ENCODE results near the gene MRPS17.
"Not testable (repeated sequence)": the region's sequence is repeated elsewhere in the genome, so short reads cannot be mapped to it uniquely, and the experiment has no call there.

The MRPS17 gene

DNA sequence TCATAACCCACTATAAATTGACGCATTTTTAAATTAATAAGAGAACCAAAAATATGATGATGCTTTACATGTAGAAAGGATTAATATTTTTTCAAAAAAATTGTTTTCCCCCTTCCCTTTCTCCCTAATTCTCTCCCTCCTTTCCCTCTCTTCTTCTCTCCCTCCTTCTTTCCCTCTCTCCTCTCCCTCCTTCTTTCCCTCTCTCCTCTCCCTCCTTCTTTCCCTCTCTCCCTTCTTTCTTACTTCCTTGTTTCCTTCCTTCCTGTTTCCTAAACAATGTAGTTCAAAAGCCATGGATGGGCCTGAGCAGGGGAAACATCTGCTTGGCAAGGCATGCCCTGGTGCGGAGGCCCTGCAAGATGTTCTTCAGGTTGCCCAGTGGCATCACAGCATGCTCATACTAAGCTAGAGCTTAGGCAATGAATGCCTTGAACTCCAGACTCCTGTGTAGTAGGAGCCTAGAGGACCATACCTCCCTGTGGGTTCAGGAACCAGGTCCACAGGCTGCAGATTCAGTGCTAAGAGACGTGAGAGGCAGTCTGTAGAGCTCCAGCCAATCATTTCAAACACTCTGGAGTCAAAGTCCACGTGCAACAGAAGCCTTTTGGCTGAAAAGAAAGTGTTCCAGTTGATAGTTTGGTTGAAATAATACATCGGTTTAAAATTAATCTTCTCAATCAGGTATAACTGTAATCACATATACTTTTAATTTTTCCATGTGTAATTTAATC is 20.1 kb upstream of the MRPS17 start:
- Histone ChIP-seq H3K36me3 (ENCODE audit: control insufficient read depth in 2 of 2, insufficient read depth in 1 of 2, low read length in 2 of 2) (0 out of 3 replicates have a peak, but pooled peaks cover 0 to 4% of the 10 kb centered on the region in 2 experiments), H3K4me3 (ENCODE audit: low read depth, low read length) (no peak overlapping the region), H3K9me3 (ENCODE audit: control insufficient read depth, insufficient read depth, low read depth, low read length) (no peaks in the 10 kb centered on the region), H3K4me1 (ENCODE audit: control insufficient read depth, insufficient read depth, low read length) (no peaks in the 10 kb centered on the region), H3K27ac (ENCODE audit: extremely low read depth, low read depth, low read length) (no peak overlapping the region)
- TF ChIP-seq EGR2 (tag by site-specific recombination; IDR thresholded peaks at IDR 0.05; ENCODE audit: low read depth) (no peak), ZNF248 (tag by site-specific recombination; IDR thresholded peaks at IDR 0.05) (no peak)
- ChIA-PET CTCF (no interaction called here), POLR2A (no interaction called here)

DNA sequence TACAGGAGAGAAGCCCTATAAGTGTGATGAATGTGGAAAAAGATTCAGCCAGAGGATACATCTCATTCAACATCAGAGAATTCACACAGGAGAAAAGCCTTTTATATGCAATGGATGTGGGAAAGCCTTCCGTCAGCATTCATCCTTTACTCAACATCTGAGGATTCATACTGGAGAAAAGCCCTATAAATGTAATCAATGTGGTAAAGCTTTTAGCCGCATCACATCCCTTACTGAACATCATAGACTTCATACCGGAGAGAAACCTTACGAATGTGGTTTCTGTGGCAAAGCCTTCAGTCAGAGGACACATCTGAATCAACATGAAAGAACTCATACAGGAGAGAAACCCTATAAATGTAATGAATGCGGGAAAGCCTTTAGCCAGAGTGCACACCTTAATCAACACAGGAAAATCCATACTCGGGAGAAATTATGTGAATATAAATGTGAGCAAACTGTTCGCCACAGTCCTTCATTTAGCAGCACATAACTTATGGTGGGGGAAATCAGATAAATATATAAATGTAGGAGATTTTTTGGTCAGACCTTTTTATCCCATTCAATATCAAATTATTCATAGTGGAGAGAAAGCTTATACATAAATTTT is 12.1 kb upstream of the MRPS17 start:
- Histone ChIP-seq H3K4me1 (ENCODE audit: control insufficient read depth, insufficient read depth, low read length) (no peaks in the 10 kb centered on the region), H3K4me3 (ENCODE audit: low read depth, low read length) (no peak overlapping the region), H3K36me3 (ENCODE audit: control insufficient read depth in 2 of 2, insufficient read depth in 1 of 2, low read length in 2 of 2) (no peaks in the 10 kb centered on the region), H3K27ac (ENCODE audit: extremely low read depth, low read depth, low read length) (no peak overlapping the region), H3K9me3 (ENCODE audit: control insufficient read depth, insufficient read depth, low read depth, low read length) (no peaks in the 10 kb centered on the region)
- no peak for TF ChIP-seq YY2 (tag by site-specific recombination; IDR thresholded peaks at IDR 0.05)
- no peak for TF ChIP-seq ZNF214 (tag by site-specific recombination; IDR thresholded peaks at IDR 0.05; ENCODE audit: borderline replicate concordance)
- no peak for TF ChIP-seq ZNF274 (IDR thresholded peaks at IDR 0.05; ENCODE audit: low read length)
- TF ChIP-seq ZNF274 (tag by site-specific recombination; IDR thresholded peaks at IDR 0.05; ENCODE audit: borderline replicate concordance) = peak; percentile 90
- TF ChIP-seq SETDB1 (IDR thresholded peaks at IDR 0.05; ENCODE audit: insufficient read length, low read length) = peak; percentile 85
- CTCF ChIA-PET = no interaction called here
- POLR2A ChIA-PET = no interaction called here

DNA sequence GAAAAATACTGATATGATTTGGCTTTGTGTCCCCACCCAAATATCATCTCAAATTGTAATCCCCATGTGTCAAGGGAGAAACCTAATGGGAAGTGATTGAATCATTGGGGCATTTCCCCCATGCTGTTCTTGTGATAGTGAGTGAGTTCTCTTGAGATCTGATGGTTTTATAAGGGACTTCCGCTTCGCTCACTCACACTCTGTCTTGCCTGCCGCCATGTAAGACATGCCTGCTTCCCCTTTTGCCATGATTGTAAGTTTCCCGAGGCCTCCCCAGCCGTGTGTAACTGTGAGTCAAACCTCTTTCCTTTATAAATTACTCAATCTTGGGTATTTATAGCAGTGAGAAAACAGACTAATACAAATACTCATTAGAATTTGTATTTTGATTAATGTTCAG is 5.1 kb upstream of the MRPS17 start:
- H3K9me3 ChIP-seq (ENCODE audit: control insufficient read depth, insufficient read depth, low read depth, low read length) = no peaks in the 10 kb centered on the region
- CTCF ChIA-PET = no interaction called here
- H3K4me3 ChIP-seq (ENCODE audit: low read depth, low read length) = no peak overlapping the region
- H3K27ac ChIP-seq (ENCODE audit: extremely low read depth, low read depth, low read length) = no peak overlapping the region
- TF ChIP-seq ZNF621 (tag by site-specific recombination; IDR thresholded peaks at IDR 0.05) (no peak), ZNF768 (tag by site-specific recombination; IDR thresholded peaks at IDR 0.05) (no peak), ZFP37 (tag by site-specific recombination; IDR thresholded peaks at IDR 0.05) (no peak), ZNF830 (tag by site-specific recombination; IDR thresholded peaks at IDR 0.05; ENCODE audit: low read depth) (no peak), ZNF658 (tag by site-specific recombination; IDR thresholded peaks at IDR 0.05) (no peak), ZNF560 (tag by site-specific recombination; IDR thresholded peaks at IDR 0.05; ENCODE audit: borderline replicate concordance) (no peak), ZNF555 (tag by site-specific recombination; conservative IDR thresholded peaks at IDR 0.05) (no peak), ZNF423 (tag by site-specific recombination; IDR thresholded peaks at IDR 0.05) (no peak)
- TF ChIP-seq, protein P1, sequence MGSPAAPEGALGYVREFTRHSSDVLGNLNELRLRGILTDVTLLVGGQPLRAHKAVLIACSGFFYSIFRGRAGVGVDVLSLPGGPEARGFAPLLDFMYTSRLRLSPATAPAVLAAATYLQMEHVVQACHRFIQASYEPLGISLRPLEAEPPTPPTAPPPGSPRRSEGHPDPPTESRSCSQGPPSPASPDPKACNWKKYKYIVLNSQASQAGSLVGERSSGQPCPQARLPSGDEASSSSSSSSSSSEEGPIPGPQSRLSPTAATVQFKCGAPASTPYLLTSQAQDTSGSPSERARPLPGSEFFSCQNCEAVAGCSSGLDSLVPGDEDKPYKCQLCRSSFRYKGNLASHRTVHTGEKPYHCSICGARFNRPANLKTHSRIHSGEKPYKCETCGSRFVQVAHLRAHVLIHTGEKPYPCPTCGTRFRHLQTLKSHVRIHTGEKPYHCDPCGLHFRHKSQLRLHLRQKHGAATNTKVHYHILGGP (tag by site-specific recombination; IDR thresholded peaks at IDR 0.05) = no peak
- POLR2A ChIA-PET = no interaction called here
- no peaks in the 10 kb centered on the region for H3K4me1 ChIP-seq (ENCODE audit: control insufficient read depth, insufficient read depth, low read length)
- H3K36me3 ChIP-seq (ENCODE audit: control insufficient read depth in 2 of 2, insufficient read depth in 1 of 2, low read length in 2 of 2) = no peaks in the 10 kb centered on the region

DNA sequence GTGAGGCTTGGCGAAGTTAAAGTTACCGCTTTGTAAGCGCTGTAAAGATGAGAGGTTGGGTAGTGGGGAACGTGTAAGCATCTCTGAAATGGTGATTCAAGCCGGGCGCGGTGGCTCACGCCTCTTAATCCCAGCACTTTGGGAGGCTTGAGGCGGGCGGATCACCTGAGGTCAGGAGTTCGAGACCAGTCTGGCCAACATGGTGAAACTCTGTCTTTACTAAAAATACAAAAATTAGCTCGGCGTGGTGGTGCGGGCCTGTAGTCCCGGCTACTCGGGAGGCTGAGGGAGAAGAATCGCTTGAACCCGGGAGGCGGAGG is 635 bp downstream of the MRPS17 start:
- H3K27ac ChIP-seq (ENCODE audit: extremely low read depth, low read depth, low read length); H3K9me3 ChIP-seq (ENCODE audit: control insufficient read depth, insufficient read depth, low read depth, low read length); POLR2A ChIA-PET; H3K4me1 ChIP-seq (ENCODE audit: control insufficient read depth, insufficient read depth, low read length); CTCF ChIA-PET: not testable (repeated sequence)
- peaks cover 13 to 20% of the 10 kb centered on the region in 2 experiments; a peak in 2 of 3 replicates for H3K36me3 ChIP-seq (ENCODE audit: control insufficient read depth in 2 of 2, insufficient read depth in 1 of 2, low read length in 2 of 2)
- peak overlapping the region; percentile 80 for H3K4me3 ChIP-seq (ENCODE audit: low read depth, low read length)
